GM06990 (cell line): ENCODE data around the gene SLK.

Source experiments
- DNase-seq: peaks from one replicate; pipeline ENCODE4 v3.0.0-alpha.2; 2011; ENCODE audit not compliant: insufficient read length; ENCODE audit errors: extremely low read depth
- H3K27me3 ChIP-seq: replicated peaks from 2 replicates; pipeline ENCODE4 v1.6.0; 2011; ENCODE audit warnings: low read length; ENCODE audit not compliant: control insufficient read depth, insufficient read depth
- H3K36me3 ChIP-seq: 2 replicates; pipeline ENCODE4 v1.5.1; 2011; ENCODE audit warnings: low read length; ENCODE audit not compliant: control insufficient read depth, insufficient read depth
- H3K4me3 ChIP-seq: replicated peaks from 2 replicates; pipeline ENCODE4 v1.5.1; 2011; ENCODE audit warnings: low read depth, mild to moderate bottlenecking, control low read depth, low read length
- CTCF ChIP-seq: IDR thresholded peaks from 2 replicates; pipeline ENCODE4 v1.5.1; 2011; ENCODE audit warnings: low read length, control low read depth, mild to moderate bottlenecking, inconsistent platforms; ENCODE audit not compliant: insufficient read depth, poor library complexity, severe bottlenecking

SLK gene

GRCh38 chr10:103982639-103983038 lies 15.7 kb downstream of the SLK start:
- peak; percentile 47 for TF ChIP-seq CTCF
- H3K4me3 ChIP-seq = no peak overlapping the region
- H3K36me3 ChIP-seq = no peaks in the 10 kb centered on the region
- no peak for DNase-seq
- no peaks in the 10 kb centered on the region for H3K27me3 ChIP-seq

- Histone ChIP-seq H3K36me3 (no peaks in the 10 kb centered on the region), H3K4me3 (peak overlapping the region; percentile 27), H3K27me3 (no peaks in the 10 kb centered on the region)
- no peak for TF ChIP-seq CTCF
- DNase-seq = peak; percentile 37
These were observed 16.5 kb downstream of the SLK start for GRCh38 chr10:103983367-103983911.

- no peak for TF ChIP-seq CTCF
- DNase-seq = no peak
These were observed 18.8 kb downstream of the SLK start for GRCh38 chr10:103985726-103986125.

GRCh38 chr10:103986360-103986759 lies 19.4 kb downstream of the SLK start:
- no peaks in the 10 kb centered on the region for H3K36me3 ChIP-seq
- peak; percentile 15 for DNase-seq

More at GRCh38 chr10:103985726-103986125, 18.8 kb downstream of the SLK start:
- H3K27me3 ChIP-seq = no peaks in the 10 kb centered on the region
- H3K4me3 ChIP-seq = no peak overlapping the region
- H3K36me3 ChIP-seq = no peaks in the 10 kb centered on the region

GRCh38 chr10:103990121-103990520 lies 23.2 kb downstream of the SLK start:
- Histone ChIP-seq H3K4me3 (no peak overlapping the region), H3K36me3 (no peaks in the 10 kb centered on the region), H3K27me3 (no peaks in the 10 kb centered on the region)
- DNase-seq = no peak
- no peak for TF ChIP-seq CTCF

More at GRCh38 chr10:103986360-103986759, 19.4 kb downstream of the SLK start:
- Histone ChIP-seq H3K4me3 (no peak overlapping the region), H3K27me3 (no peaks in the 10 kb centered on the region)
- no peak for TF ChIP-seq CTCF

GRCh38 chr10:103990531-103990930 lies 23.6 kb downstream of the SLK start:
- no peak for TF ChIP-seq CTCF
- H3K27me3 ChIP-seq = no peaks in the 10 kb centered on the region
- no peak for DNase-seq
- no peak overlapping the region for H3K4me3 ChIP-seq
- no peaks in the 10 kb centered on the region for H3K36me3 ChIP-seq
